Transverse colon (tissue), 4 donors: Measurements from ENCODE around the gene TMEM42. TPM values are rescaled to one million over a fixed set of nuclear protein-coding genes. Genes with fewer than 3 reads are reported as not detected.

ENCODE experiments used
- DNase-seq: peaks from one replicate; pipeline ENCODE4 v3.0.0-alpha.2; 2019
- H3K27ac ChIP-seq, 4 donors: fragments of 200-600 bp; sonication (generic); 2 replicates each; pipeline ENCODE4 v1.5.1; 2016 to 2018; ENCODE audit warnings: inconsistent platforms in 4 of 4
- H3K27me3 ChIP-seq: fragments of 200-600 bp; sonication (generic); 2 replicates; pipeline ENCODE4 v1.5.1; 2017; ENCODE audit warnings: inconsistent platforms
- H3K36me3 ChIP-seq, 4 donors: fragments of 200-600 bp; sonication (generic); 2 replicates each; pipeline ENCODE4 v1.5.1; 2017 to 2019; ENCODE audit warnings: inconsistent platforms in 4 of 4
- H3K4me1 ChIP-seq, 4 donors: fragments of 200-600 bp; sonication (generic); 2 replicates each; pipeline ENCODE4 v1.5.1; 2017 to 2020; ENCODE audit warnings: inconsistent platforms in 4 of 4
- H3K4me3 ChIP-seq, 4 donors: fragments of 200-600 bp; sonication (generic); 1 replicate in 1 of 4; 2 replicates in 3 of 4; pipeline versions ENCODE4 v1.5.1 to v1.6.1; 2017 to 2019; ENCODE audit warnings: inconsistent platforms in 4 of 4
- H3K9me3 ChIP-seq, 2 donors: fragments of 200-600 bp; sonication (generic); 2 replicates each; pipeline ENCODE4 v1.5.1; 2017 to 2019; ENCODE audit warnings: inconsistent platforms in 2 of 2
- EP300 ChIP-seq: sonication (generic); formaldehyde crosslinking; IDR thresholded peaks from one replicate; pipeline ENCODE4 v1.6.1; 2017; ENCODE audit warnings: antibody characterized with exemption, low read depth
- POLR2A ChIP-seq: fragments of 450-650 bp; IDR thresholded peaks from one replicate; pipeline ENCODE4 v1.6.1; 2016; ENCODE audit warnings: antibody characterized with exemption, mild to moderate bottlenecking, moderate library complexity
- POLR2AphosphoS5 ChIP-seq, 3 donors: sonication (generic); formaldehyde crosslinking; IDR thresholded peaks; one replicate each; pipeline ENCODE4 v1.6.1; 2016; ENCODE audit warnings: antibody characterized with exemption in 3 of 3
- WGBS, 2 donors: methylation state at CpG; one replicate each; pipeline ENCODE4 v1.1.5; 2018; ENCODE audit warnings: low coverage in 1 of 2; 5-methylcytosine and 5-hydroxymethylcytosine counted together
- in situ Hi-C, 4 donors: fragments of 200-750 bp; cut with MboI; loops; one replicate each; pipeline versions ENCODE4 v1.15.0 to v1.15.1; 2017; ENCODE audit warnings: low sequenced_read_pairs in 3 of 4, low pct_ligation_motif_present in 1 of 4, low pct_unique_long_range_greater_than_20kb in 1 of 4
- intact Hi-C: fragments of 100-400 bp; cut with DNase I; formaldehyde crosslinking; loops from one replicate; pipeline ENCODE4 v1.15.1; 2023; ENCODE audit warnings: low total_unique reads
- total RNA-seq, 4 donors: library from RNA; depleted of rRNA; stranded (reverse); fragments of >200 nt; gene quantifications; one replicate each; pipeline ENCODE4 v1.1.0, GENCODE V29; 2016
- TF ChIP-seq, protein P1 (sequence below), 5 experiments: fragments of 200-600 bp in 3 of 5; fragments of 450-650 bp in 2 of 5; sonication (generic) in 3 of 5; IDR thresholded peaks; 1 replicate in 2 of 5; 2 replicates in 3 of 5; pipeline ENCODE4 v1.5.1; 2016 to 2017; ENCODE audit warnings: antibody characterized with exemption in 5 of 5, inconsistent platforms in 3 of 5, mild to moderate bottlenecking in 2 of 5, moderate library complexity in 1 of 5

Gene TMEM42
- total RNA-seq, 4 donors from 2014 or later, result 10.0 to 13.7 (median 12.3) TPM; not detected in 1

DNA sequence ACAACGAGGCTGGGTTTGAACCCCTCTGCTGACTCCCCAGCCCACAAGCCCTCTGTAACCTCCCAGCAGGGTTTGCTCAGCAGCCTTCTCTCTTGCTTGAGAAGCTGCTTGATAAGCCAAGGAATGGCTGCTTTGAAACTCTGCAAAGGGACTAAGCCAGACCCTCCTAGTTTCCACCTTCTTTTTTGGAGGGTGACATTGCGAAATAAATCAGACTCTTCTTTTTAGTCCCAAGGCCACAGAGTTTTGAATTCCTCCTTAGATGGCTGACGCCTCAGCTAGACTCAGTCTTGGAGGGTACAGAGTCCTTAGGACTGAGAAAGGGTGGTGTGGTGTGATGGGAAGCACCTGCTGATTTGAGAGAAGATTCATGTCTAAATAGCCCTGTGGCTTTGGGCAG lies 13.9 kb downstream of the TMEM42 start:
- in situ Hi-C loops, result no loop called here

DNA sequence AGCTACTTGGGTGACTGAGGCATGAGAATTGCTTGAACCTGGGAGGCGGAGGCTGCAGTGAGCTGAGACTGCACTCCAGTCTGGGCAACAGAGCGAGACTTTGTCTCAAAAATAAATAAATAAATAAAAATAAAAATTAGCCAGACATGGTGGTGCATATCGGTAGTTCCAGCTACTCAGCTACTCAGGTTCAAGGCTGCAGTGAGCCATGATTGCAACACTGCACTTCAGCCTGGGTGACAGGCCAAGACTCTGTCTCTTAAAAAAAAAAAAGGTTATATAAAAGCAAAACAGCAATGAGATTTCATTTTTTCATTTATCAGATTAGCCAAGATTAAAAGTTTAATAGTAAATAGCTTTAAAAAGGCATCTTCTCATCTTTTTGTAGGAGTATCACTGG lies 15.6 kb downstream of the TMEM42 start:
- 78 to 84% methylated on average over 3 of the region's 3 CpGs for WGBS, 2 donors
- in situ Hi-C loops, result no loop called here

More for the DNA sequence above, 13.9 kb downstream of the TMEM42 start:
- no peak for TF ChIP-seq POLR2AphosphoS5 (IDR thresholded peaks at IDR 0.05)
- TF ChIP-seq POLR2A, result no peak
- TF ChIP-seq, protein P1, sequence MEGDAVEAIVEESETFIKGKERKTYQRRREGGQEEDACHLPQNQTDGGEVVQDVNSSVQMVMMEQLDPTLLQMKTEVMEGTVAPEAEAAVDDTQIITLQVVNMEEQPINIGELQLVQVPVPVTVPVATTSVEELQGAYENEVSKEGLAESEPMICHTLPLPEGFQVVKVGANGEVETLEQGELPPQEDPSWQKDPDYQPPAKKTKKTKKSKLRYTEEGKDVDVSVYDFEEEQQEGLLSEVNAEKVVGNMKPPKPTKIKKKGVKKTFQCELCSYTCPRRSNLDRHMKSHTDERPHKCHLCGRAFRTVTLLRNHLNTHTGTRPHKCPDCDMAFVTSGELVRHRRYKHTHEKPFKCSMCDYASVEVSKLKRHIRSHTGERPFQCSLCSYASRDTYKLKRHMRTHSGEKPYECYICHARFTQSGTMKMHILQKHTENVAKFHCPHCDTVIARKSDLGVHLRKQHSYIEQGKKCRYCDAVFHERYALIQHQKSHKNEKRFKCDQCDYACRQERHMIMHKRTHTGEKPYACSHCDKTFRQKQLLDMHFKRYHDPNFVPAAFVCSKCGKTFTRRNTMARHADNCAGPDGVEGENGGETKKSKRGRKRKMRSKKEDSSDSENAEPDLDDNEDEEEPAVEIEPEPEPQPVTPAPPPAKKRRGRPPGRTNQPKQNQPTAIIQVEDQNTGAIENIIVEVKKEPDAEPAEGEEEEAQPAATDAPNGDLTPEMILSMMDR (IDR thresholded peaks at IDR 0.05), result no peak
- no peak for TF ChIP-seq EP300
- H3K9me3 ChIP-seq, result no peaks in the 10 kb centered on the region
- no peak overlapping the region for H3K27ac ChIP-seq
- WGBS, 2 donors, result 80 to 100% methylated on average over 1 to 3 of the region's 3 CpGs
- no peaks in the 10 kb centered on the region for H3K36me3 ChIP-seq
- intact Hi-C loops, result no loop called here
- no peak overlapping the region for H3K4me3 ChIP-seq
- H3K4me1 ChIP-seq, result no peaks in the 10 kb centered on the region
- H3K27me3 ChIP-seq, result no peaks in the 10 kb centered on the region
- no peak for DNase-seq

DNA sequence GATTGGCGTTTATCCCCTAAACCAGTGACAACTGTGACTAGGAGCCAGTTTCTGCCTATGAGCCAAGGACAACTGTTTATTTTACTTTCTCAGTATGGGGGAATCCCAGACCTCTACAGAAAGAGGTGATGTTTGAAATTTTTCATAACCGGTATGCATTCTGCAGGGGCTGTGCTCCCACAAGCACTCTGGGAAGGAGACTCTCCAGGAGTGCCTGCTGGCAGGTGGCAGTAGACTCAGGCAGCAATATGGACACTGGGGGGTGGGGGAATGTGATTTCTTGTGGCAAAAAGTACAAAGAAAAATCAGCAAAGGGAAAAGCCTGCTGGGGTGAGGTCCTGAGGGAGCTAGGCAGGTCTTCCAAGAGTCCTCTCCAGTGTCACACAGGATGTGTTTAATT lies 18.6 kb downstream of the TMEM42 start:
- no peaks in the 10 kb centered on the region for H3K4me1 ChIP-seq
- no peak overlapping the region for H3K4me3 ChIP-seq
- intact Hi-C loops, result no loop called here
- no peak for DNase-seq
- no peaks in the 10 kb centered on the region for H3K36me3 ChIP-seq
- TF ChIP-seq, protein P1 (IDR thresholded peaks at IDR 0.05), result no peak
- no peak overlapping the region for H3K27ac ChIP-seq
- WGBS, 2 donors, result 54 to 60% methylated on average over 2 of the region's 2 CpGs
- in situ Hi-C loops, result no loop called here
- peaks cover 10% of the 10 kb centered on the region for H3K27me3 ChIP-seq
- no peaks in the 10 kb centered on the region for H3K9me3 ChIP-seq

More for the DNA sequence above, 15.6 kb downstream of the TMEM42 start:
- H3K36me3 ChIP-seq, result no peaks in the 10 kb centered on the region
- H3K4me3 ChIP-seq, result no peak overlapping the region
- DNase-seq, result no peak
- intact Hi-C loops, result no loop called here
- H3K9me3 ChIP-seq, result no peaks in the 10 kb centered on the region
- no peaks in the 10 kb centered on the region for H3K4me1 ChIP-seq
- no peak overlapping the region for H3K27ac ChIP-seq
- H3K27me3 ChIP-seq, result no peaks in the 10 kb centered on the region
- TF ChIP-seq, protein P1 (IDR thresholded peaks at IDR 0.05), result no peak
- TF ChIP-seq EP300 (no peak), POLR2A (no peak), POLR2AphosphoS5 (IDR thresholded peaks at IDR 0.05) (no peak)

GRCh38 chr3:44883213-44883955 lies 21.7 kb downstream of the TMEM42 start:
- WGBS, 2 donors, result 88 to 100% methylated on average over 1 to 5 of the region's 5 CpGs
- Histone ChIP-seq H3K36me3 (no peaks in the 10 kb centered on the region), H3K27me3 (peaks cover 10% of the 10 kb centered on the region), H3K27ac (no peak overlapping the region), H3K4me3 (no peak overlapping the region), H3K9me3 (no peaks in the 10 kb centered on the region), H3K4me1 (no peaks in the 10 kb centered on the region)
- intact Hi-C loops (no loop called here), in situ Hi-C loops (no loop called here)
- no peak for DNase-seq
- TF ChIP-seq, protein P1 (IDR thresholded peaks at IDR 0.05), result no peak
- TF ChIP-seq POLR2A (no peak), POLR2AphosphoS5 (IDR thresholded peaks at IDR 0.05) (no peak), EP300 (no peak)
